Gastroesophageal sphincter (tissue), 3 donors: ENCODE results near the gene LCORL.

ENCODE experiments used
- POLR2AphosphoS5 ChIP-seq: sonication (generic); formaldehyde crosslinking; IDR thresholded peaks from one replicate; pipeline ENCODE4 v1.6.1; 2017; ENCODE audit warnings: antibody characterized with exemption
- TF ChIP-seq, protein P1 (sequence below), 4 experiments: fragments of 200-600 bp in 2 of 4; fragments of 450-650 bp in 2 of 4; sonication (generic) in 1 of 4; IDR thresholded peaks; one replicate each; pipeline ENCODE4 v1.5.1; 2017 to 2019; ENCODE audit warnings: antibody characterized with exemption in 4 of 4, mild to moderate bottlenecking in 2 of 4, moderate library complexity in 2 of 4

- TF ChIP-seq, protein P1, sequence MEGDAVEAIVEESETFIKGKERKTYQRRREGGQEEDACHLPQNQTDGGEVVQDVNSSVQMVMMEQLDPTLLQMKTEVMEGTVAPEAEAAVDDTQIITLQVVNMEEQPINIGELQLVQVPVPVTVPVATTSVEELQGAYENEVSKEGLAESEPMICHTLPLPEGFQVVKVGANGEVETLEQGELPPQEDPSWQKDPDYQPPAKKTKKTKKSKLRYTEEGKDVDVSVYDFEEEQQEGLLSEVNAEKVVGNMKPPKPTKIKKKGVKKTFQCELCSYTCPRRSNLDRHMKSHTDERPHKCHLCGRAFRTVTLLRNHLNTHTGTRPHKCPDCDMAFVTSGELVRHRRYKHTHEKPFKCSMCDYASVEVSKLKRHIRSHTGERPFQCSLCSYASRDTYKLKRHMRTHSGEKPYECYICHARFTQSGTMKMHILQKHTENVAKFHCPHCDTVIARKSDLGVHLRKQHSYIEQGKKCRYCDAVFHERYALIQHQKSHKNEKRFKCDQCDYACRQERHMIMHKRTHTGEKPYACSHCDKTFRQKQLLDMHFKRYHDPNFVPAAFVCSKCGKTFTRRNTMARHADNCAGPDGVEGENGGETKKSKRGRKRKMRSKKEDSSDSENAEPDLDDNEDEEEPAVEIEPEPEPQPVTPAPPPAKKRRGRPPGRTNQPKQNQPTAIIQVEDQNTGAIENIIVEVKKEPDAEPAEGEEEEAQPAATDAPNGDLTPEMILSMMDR (IDR thresholded peaks at IDR 0.05): no peak
- no peak for TF ChIP-seq POLR2AphosphoS5
Observed at GRCh38 chr4:17851959-17852358, 169.6 kb downstream of the LCORL start.
